GM12878 (cell line): ENCODE data around the gene ADCYAP1R1. TPM values are rescaled to one million over a fixed set of nuclear protein-coding genes. Genes with fewer than 3 reads are reported as not detected.

Experiments
- ATAC-seq: fragments of 200-7000 bp; cut with Tn5 transposase; 3 replicates; pipeline ENCODE4 v1.9.1; 2020; ENCODE audit warnings: mild to moderate bottlenecking, moderate library complexity
- BruUV-seq: library from RNA; stranded (reverse); fragments of 400-500 nt; replicated peaks from 2 replicates; lab custom pipeline; 2021; lab: Mats Ljungman, UMichigan
- CTCF ChIA-PET: fragments of 300-600 bp; sonication (Branson Sonifier 250); formaldehyde crosslinking; extraction: SDS; loops from one replicate; lab custom pipeline; 2021; ENCODE audit warnings: inconsistent platforms; lab: Yijun Ruan, JAX
- POLR2A ChIA-PET: fragments of 350-600 bp; formaldehyde crosslinking; extraction: SDS; loops from one replicate; lab custom pipeline; 2021; ENCODE audit warnings: inconsistent platforms; lab: Charles Lee
- RAD21 ChIA-PET: fragments of 300-600 bp; sonication (Branson Sonifier 250); formaldehyde crosslinking; loops from one replicate; lab custom pipeline; 2023; ENCODE audit warnings: antibody characterized with exemption; ENCODE audit not compliant: unreplicated experiment; lab: Charles Lee
- SMC1A ChIA-PET: fragments of 300-600 bp; sonication (Branson Sonifier 250); formaldehyde crosslinking; loops from one replicate; lab custom pipeline; 2023; ENCODE audit not compliant: unreplicated experiment, uncharacterized antibody; lab: Charles Lee
- DNase-seq: peaks from one replicate; pipeline ENCODE4 v3.0.0-alpha.2; 2011; ENCODE audit warnings: low read depth, low spot score
- FAIRE-seq: peaks from 3 replicates; lab custom pipeline; 2011; peaks lifted over from hg19 to GRCh38; lab: Jason Lieb, UNC
- H2AFZ ChIP-seq: 2 replicates; pipeline ENCODE4 v1.6.0; 2011; ENCODE audit warnings: low read depth, low read length, control low read depth; ENCODE audit not compliant: control insufficient read depth
- H3K27ac ChIP-seq: 2 replicates; pipeline ENCODE4 v1.5.1; 2011; ENCODE audit warnings: control low read depth; ENCODE audit not compliant: control insufficient read depth, insufficient read depth
- H3K27me3 ChIP-seq, 2 experiments: replicated peaks in 1 of 2; 2 replicates each; pipeline versions ENCODE4 v1.6.0 to v1.6.1; 2011; ENCODE audit warnings: low read length in 1 of 2; ENCODE audit not compliant: control insufficient read depth in 2 of 2, insufficient read depth in 2 of 2
- H3K36me3 ChIP-seq, 2 experiments: 2 replicates each; pipeline ENCODE4 v1.5.1; 2011; ENCODE audit warnings: low read length in 1 of 2; ENCODE audit not compliant: control insufficient read depth in 2 of 2, insufficient read depth in 2 of 2
- H3K4me1 ChIP-seq: 2 replicates; pipeline ENCODE4 v1.6.1; 2011; ENCODE audit warnings: mild to moderate bottlenecking, low read length, moderate library complexity, mixed read lengths; ENCODE audit not compliant: control insufficient read depth, insufficient read depth
- H3K4me2 ChIP-seq: 2 replicates; pipeline ENCODE4 v1.6.0; 2011; ENCODE audit warnings: control low read depth; ENCODE audit not compliant: control insufficient read depth, insufficient read depth
- H3K4me3 ChIP-seq: fragments of 200-600 bp; sonication (generic); 2 replicates; pipeline ENCODE4 v1.5.1; 2016
- H3K79me2 ChIP-seq: 2 replicates; pipeline ENCODE4 v1.6.0; 2011; ENCODE audit warnings: low read length; ENCODE audit not compliant: control insufficient read depth, insufficient read depth
- H3K9ac ChIP-seq: 2 replicates; pipeline ENCODE4 v1.8.0; 2011; ENCODE audit warnings: low read length, control low read depth, mixed read lengths; ENCODE audit not compliant: control insufficient read depth, insufficient read depth
- H3K9me3 ChIP-seq: replicated peaks from 3 replicates; pipeline ENCODE4 v1.5.1; 2011; ENCODE audit warnings: mild to moderate bottlenecking, low read length; ENCODE audit not compliant: control insufficient read depth, insufficient read depth
- H4K20me1 ChIP-seq: 2 replicates; pipeline ENCODE4 v1.6.0; 2011; ENCODE audit not compliant: control insufficient read depth, insufficient read depth
- BACH1 ChIP-seq: fragments of 450-650 bp; IDR thresholded peaks from 2 replicates; pipeline ENCODE4 v1.6.1; 2017; ENCODE audit warnings: mild to moderate bottlenecking, borderline replicate concordance
- CEBPB ChIP-seq, 2 experiments: fragments of 150-350 bp in 1 of 2; IDR thresholded peaks; 2 replicates each; pipeline ENCODE4 v1.6.1; 2012 to 2014; ENCODE audit warnings: low read depth in 2 of 2, low read length in 2 of 2, borderline replicate concordance in 1 of 2, inconsistent platforms in 1 of 2
- CREM ChIP-seq: IDR thresholded peaks from 2 replicates; pipeline ENCODE4 v1.6.1; 2014; ENCODE audit warnings: antibody characterized with exemption, low read depth
- DPF2 ChIP-seq: fragments of 450-650 bp; IDR thresholded peaks from 2 replicates; pipeline ENCODE4 v1.6.1; 2017; ENCODE audit warnings: mild to moderate bottlenecking
- ESRRA ChIP-seq: IDR thresholded peaks from 2 replicates; pipeline ENCODE4 v1.6.1; 2012; ENCODE audit warnings: mild to moderate bottlenecking, low read length, improper control_type of control experiment
- NRF1 ChIP-seq: conservative IDR thresholded peaks from 2 replicates; pipeline ENCODE4 v1.6.1; 2011; ENCODE audit warnings: mild to moderate bottlenecking, low read depth, low read length, improper control_type of control experiment
- POLR2AphosphoS5 ChIP-seq: IDR thresholded peaks from 2 replicates; pipeline ENCODE4 v1.6.1; 2011; ENCODE audit warnings: mild to moderate bottlenecking, low read length, inconsistent platforms
- RFX5 ChIP-seq: IDR thresholded peaks from 2 replicates; pipeline ENCODE4 v1.6.1; 2011; ENCODE audit warnings: low read depth, low read length, improper control_type of control experiment
- SIX5 ChIP-seq: IDR thresholded peaks from 2 replicates; pipeline ENCODE4 v1.6.1; 2011; ENCODE audit warnings: mild to moderate bottlenecking, low read depth, low read length, moderate library complexity; ENCODE audit not compliant: severe bottlenecking
- WGBS: methylation state at CpG from one replicate; pipeline ENCODE4 v1.1.6; 2016; ENCODE audit warnings: low lambda C conversion rate; ENCODE audit not compliant: insufficient replicate concordance, insufficient coverage; ENCODE audit errors: missing lambda C conversion rate; 5-methylcytosine and 5-hydroxymethylcytosine counted together
- in situ Hi-C: fragments of 300-500 bp; cut with MboI; formaldehyde crosslinking; loops from 9 replicates; pipeline ENCODE4 v1.14.3; 2018; ENCODE audit warnings: mixed read lengths
- intact Hi-C: fragments of 100-400 bp; cut with micrococcal nuclease; formaldehyde crosslinking; loops from one replicate; pipeline ENCODE4 v1.14.2; 2022; ENCODE audit not compliant: unreplicated experiment
- polyA plus RNA-seq, 11 experiments: library from polyadenylated mRNA; depleted of rRNA in 4 of 11; unstranded in 6 of 11; stranded (reverse) in 5 of 11; fragments of >200 nt; fragmentation: Nextera tagmentation in 4 of 11; fragmentation: Illumina TruSeq in 1 of 11; extraction: Ambion mirVana in 4 of 11; extraction: Trizol in 1 of 11; gene quantifications; 1 replicate in 1 of 11; 2 replicates in 10 of 11; pipeline versions ENCODE4 v1.2.1 to v1.2.3, GENCODE V29; 2011 to 2016; ENCODE audit warnings: inconsistent platforms in 2 of 11, missing spikeins in 2 of 11, low read depth in 1 of 11
- total RNA-seq, 4 experiments: library from RNA; depleted of rRNA in 3 of 4; stranded (reverse); fragments of >200 nt in 3 of 4; fragmentation: Illumina TruSeq in 1 of 4; extraction: Trizol in 1 of 4; gene quantifications; 2 replicates each; pipeline versions ENCODE4 v1.2.1 to v1.2.3, GENCODE V29; 2013 to 2021
- TF ChIP-seq, protein P1 (sequence below): fragments of 450-650 bp; IDR thresholded peaks from 2 replicates; pipeline ENCODE4 v1.6.1; 2014; ENCODE audit warnings: mild to moderate bottlenecking
- TF ChIP-seq, protein P2 (sequence below): fragments of 450-650 bp; IDR thresholded peaks from 2 replicates; pipeline ENCODE4 v1.6.1; 2018; ENCODE audit warnings: mild to moderate bottlenecking, low read depth, moderate library complexity; ENCODE audit not compliant: partially characterized antibody
- TF ChIP-seq, protein P3 (sequence below): fragments of 450-650 bp; conservative IDR thresholded peaks from 2 replicates; pipeline ENCODE4 v1.6.1; 2017; ENCODE audit warnings: mild to moderate bottlenecking, moderate library complexity
- TF ChIP-seq, protein P4 (sequence below): IDR thresholded peaks from 2 replicates; pipeline ENCODE4 v1.6.1; 2011; ENCODE audit warnings: mild to moderate bottlenecking, low read depth, low read length, moderate library complexity; ENCODE audit not compliant: insufficient replicate concordance
- TF ChIP-seq, protein P5 (sequence below): fragments of 450-650 bp; IDR thresholded peaks from 2 replicates; pipeline ENCODE4 v1.6.1; 2017; ENCODE audit warnings: mild to moderate bottlenecking, moderate library complexity

Gene ADCYAP1R1
- total and polyA plus RNA-seq, 10 of the 15 experiments (the other 5 are each of a cell fraction or from before 2014, with no cell fraction given) = not detected

DNA sequence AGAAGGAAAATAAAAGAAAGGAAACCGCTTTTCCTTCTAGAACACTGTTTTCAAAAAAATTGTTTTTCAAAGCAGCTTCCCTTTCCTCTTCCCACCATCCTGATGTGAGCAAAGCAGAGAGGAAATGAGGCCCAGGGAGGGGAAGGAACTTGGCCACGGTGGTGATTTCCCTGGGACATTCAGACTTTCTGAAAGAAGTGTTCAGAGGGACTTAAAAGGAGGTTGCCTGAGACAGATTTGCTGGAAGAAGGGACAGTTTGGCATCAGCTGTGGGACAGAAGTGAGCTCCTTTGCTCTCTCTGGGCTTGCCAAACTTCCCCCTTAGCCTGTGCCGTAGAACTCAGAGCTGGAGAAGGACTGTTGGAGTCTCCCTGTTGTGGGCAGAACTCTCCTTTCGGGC, 30.3 kb downstream of the ADCYAP1R1 start:
- no peak for FAIRE-seq
- Histone ChIP-seq H3K27me3 (peaks cover 3 to 4% of the 10 kb centered on the region in 2 experiments; a peak in 2 of 4 replicates), H3K79me2 (no peaks in the 10 kb centered on the region), H4K20me1 (no peaks in the 10 kb centered on the region), H3K36me3 (no peaks in the 10 kb centered on the region), H3K9me3 (no peaks in the 10 kb centered on the region), H3K4me1 (no peaks in the 10 kb centered on the region), H3K9ac (no peak overlapping the region), H2AFZ (no peak overlapping the region), H3K27ac (no peak overlapping the region), H3K4me3 (no peak overlapping the region), H3K4me2 (no peak overlapping the region)
- ChIA-PET POLR2A (no interaction called here), CTCF (no interaction called here), RAD21 (no interaction called here), SMC1A (no interaction called here)
- DNase-seq = no peak
- 0% methylated on average over 4 of the region's 4 CpGs for WGBS
- in situ Hi-C loops = no loop called here
- intact Hi-C loops = no loop called here
- no peak for ATAC-seq
- no TSS peak for BruUV-seq
- TF ChIP-seq, protein P1, sequence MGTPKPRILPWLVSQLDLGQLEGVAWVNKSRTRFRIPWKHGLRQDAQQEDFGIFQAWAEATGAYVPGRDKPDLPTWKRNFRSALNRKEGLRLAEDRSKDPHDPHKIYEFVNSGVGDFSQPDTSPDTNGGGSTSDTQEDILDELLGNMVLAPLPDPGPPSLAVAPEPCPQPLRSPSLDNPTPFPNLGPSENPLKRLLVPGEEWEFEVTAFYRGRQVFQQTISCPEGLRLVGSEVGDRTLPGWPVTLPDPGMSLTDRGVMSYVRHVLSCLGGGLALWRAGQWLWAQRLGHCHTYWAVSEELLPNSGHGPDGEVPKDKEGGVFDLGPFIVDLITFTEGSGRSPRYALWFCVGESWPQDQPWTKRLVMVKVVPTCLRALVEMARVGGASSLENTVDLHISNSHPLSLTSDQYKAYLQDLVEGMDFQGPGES = no peak
- TF ChIP-seq NRF1 (no peak), DPF2 (no peak), CEBPB (IDR thresholded peaks at IDR 0.05; ENCODE audit: borderline replicate concordance in 1 of 2, low read depth in 2 of 2, low read length in 2 of 2) (no peak), SIX5 (no peak), POLR2AphosphoS5 (no peak), ESRRA (no peak), CREM (no peak), BACH1 (no peak), RFX5 (no peak)
- TF ChIP-seq, protein P2, sequence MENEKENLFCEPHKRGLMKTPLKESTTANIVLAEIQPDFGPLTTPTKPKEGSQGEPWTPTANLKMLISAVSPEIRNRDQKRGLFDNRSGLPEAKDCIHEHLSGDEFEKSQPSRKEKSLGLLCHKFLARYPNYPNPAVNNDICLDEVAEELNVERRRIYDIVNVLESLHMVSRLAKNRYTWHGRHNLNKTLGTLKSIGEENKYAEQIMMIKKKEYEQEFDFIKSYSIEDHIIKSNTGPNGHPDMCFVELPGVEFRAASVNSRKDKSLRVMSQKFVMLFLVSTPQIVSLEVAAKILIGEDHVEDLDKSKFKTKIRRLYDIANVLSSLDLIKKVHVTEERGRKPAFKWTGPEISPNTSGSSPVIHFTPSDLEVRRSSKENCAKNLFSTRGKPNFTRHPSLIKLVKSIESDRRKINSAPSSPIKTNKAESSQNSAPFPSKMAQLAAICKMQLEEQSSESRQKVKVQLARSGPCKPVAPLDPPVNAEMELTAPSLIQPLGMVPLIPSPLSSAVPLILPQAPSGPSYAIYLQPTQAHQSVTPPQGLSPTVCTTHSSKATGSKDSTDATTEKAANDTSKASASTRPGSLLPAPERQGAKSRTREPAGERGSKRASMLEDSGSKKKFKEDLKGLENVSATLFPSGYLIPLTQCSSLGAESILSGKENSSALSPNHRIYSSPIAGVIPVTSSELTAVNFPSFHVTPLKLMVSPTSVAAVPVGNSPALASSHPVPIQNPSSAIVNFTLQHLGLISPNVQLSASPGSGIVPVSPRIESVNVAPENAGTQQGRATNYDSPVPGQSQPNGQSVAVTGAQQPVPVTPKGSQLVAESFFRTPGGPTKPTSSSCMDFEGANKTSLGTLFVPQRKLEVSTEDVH = no peak
- TF ChIP-seq, protein P3, sequence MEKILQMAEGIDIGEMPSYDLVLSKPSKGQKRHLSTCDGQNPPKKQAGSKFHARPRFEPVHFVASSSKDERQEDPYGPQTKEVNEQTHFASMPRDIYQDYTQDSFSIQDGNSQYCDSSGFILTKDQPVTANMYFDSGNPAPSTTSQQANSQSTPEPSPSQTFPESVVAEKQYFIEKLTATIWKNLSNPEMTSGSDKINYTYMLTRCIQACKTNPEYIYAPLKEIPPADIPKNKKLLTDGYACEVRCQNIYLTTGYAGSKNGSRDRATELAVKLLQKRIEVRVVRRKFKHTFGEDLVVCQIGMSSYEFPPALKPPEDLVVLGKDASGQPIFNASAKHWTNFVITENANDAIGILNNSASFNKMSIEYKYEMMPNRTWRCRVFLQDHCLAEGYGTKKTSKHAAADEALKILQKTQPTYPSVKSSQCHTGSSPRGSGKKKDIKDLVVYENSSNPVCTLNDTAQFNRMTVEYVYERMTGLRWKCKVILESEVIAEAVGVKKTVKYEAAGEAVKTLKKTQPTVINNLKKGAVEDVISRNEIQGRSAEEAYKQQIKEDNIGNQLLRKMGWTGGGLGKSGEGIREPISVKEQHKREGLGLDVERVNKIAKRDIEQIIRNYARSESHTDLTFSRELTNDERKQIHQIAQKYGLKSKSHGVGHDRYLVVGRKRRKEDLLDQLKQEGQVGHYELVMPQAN = no peak
- TF ChIP-seq, protein P4, sequence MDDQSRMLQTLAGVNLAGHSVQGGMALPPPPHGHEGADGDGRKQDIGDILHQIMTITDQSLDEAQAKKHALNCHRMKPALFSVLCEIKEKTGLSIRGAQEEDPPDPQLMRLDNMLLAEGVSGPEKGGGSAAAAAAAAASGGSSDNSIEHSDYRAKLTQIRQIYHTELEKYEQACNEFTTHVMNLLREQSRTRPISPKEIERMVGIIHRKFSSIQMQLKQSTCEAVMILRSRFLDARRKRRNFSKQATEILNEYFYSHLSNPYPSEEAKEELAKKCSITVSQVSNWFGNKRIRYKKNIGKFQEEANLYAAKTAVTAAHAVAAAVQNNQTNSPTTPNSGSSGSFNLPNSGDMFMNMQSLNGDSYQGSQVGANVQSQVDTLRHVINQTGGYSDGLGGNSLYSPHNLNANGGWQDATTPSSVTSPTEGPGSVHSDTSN = no peak
- TF ChIP-seq, protein P5, sequence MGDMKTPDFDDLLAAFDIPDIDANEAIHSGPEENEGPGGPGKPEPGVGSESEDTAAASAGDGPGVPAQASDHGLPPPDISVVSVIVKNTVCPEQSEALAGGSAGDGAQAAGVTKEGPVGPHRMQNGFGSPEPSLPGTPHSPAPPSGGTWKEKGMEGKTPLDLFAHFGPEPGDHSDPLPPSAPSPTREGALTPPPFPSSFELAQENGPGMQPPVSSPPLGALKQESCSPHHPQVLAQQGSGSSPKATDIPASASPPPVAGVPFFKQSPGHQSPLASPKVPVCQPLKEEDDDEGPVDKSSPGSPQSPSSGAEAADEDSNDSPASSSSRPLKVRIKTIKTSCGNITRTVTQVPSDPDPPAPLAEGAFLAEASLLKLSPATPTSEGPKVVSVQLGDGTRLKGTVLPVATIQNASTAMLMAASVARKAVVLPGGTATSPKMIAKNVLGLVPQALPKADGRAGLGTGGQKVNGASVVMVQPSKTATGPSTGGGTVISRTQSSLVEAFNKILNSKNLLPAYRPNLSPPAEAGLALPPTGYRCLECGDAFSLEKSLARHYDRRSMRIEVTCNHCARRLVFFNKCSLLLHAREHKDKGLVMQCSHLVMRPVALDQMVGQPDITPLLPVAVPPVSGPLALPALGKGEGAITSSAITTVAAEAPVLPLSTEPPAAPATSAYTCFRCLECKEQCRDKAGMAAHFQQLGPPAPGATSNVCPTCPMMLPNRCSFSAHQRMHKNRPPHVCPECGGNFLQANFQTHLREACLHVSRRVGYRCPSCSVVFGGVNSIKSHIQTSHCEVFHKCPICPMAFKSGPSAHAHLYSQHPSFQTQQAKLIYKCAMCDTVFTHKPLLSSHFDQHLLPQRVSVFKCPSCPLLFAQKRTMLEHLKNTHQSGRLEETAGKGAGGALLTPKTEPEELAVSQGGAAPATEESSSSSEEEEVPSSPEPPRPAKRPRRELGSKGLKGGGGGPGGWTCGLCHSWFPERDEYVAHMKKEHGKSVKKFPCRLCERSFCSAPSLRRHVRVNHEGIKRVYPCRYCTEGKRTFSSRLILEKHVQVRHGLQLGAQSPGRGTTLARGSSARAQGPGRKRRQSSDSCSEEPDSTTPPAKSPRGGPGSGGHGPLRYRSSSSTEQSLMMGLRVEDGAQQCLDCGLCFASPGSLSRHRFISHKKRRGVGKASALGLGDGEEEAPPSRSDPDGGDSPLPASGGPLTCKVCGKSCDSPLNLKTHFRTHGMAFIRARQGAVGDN = no peak
